ENCODE data around the gene LRFN2.

The LRFN2 gene

DNA sequence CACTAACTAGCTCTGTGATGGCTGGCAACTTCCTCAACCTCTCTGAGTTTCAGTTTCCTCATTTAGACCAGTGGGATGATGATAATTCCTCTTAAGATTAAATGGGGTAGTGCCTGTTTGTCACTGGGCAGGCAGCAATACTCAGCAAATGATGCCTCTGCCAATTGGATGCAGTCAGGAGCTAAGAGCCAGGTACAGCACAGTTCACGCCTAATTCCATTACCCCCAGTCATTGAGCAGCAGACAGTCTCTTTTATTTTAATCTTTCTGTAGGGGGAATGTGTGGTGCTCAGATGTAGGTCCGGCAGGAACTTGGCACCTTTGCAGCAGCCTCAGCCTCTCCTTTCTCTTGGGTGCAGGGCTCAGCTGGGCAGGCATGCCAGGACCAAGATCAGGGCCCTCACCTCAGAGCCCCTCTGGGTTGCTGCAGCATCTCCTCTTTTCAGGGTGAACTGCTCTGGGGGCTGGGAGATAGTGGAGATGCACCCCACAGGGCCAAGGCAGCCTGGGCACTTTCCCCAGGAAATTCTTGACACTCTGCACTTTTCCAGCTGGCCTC, 243.8 kb downstream of the LRFN2 start:
- no peak for DNase-seq

- no peak for DNase-seq
These were observed 244.4 kb downstream of the LRFN2 start for GRCh38 chr6:40342723-40343122.

GRCh38 chr6:40341726-40342125, 245.4 kb downstream of the LRFN2 start:
- no peak for DNase-seq

Measured in activated CD8-positive, alpha-beta memory T cell treated with anti-CD3 and anti-CD28 coated beads, Interleukin-2, amount 50 U/mL, for 4 hours (primary cell).